H9 (cell line): Measurements from ENCODE around the gene LRMDA. TPM values are rescaled to one million over a fixed set of nuclear protein-coding genes. Genes with fewer than 3 reads are reported as not detected.

Source experiments
- DNase-seq: peaks from one replicate; pipeline ENCODE4 v3.0.0-alpha.2; 2017
- H2AFZ ChIP-seq: one replicate; pipeline ENCODE4 v1.6.1; 2013; ENCODE audit warnings: mild to moderate bottlenecking, low read length, control low read depth, moderate library complexity
- H2AK5ac ChIP-seq: 2 replicates; pipeline ENCODE4 v1.6.1; 2013; ENCODE audit warnings: low read length, control low read depth, mixed read lengths; ENCODE audit not compliant: insufficient read length
- H2BK120ac ChIP-seq: one replicate; pipeline ENCODE4 v1.6.1; 2013; ENCODE audit warnings: low read depth, mild to moderate bottlenecking, low read length, control low read depth, inconsistent platforms; ENCODE audit not compliant: poor library complexity, severe bottlenecking
- H2BK12ac ChIP-seq: 2 replicates; pipeline ENCODE4 v1.6.1; 2013; ENCODE audit warnings: low read length, control low read depth, mixed read lengths, low read depth; ENCODE audit not compliant: insufficient read length
- H2BK15ac ChIP-seq: 2 replicates; pipeline ENCODE4 v1.6.1; 2013; ENCODE audit warnings: low read depth, low read length, control low read depth
- H2BK20ac ChIP-seq: one replicate; pipeline ENCODE4 v1.6.1; 2013; ENCODE audit warnings: low read depth, mild to moderate bottlenecking, low read length, control low read depth, inconsistent platforms; ENCODE audit not compliant: poor library complexity, severe bottlenecking
- H2BK5ac ChIP-seq: 2 replicates; pipeline ENCODE4 v1.6.1; 2013; ENCODE audit warnings: low read length, control low read depth, mixed read lengths; ENCODE audit not compliant: insufficient read length
- H3K14ac ChIP-seq: 2 replicates; pipeline ENCODE4 v1.6.1; 2013; ENCODE audit warnings: low read length, control low read depth; ENCODE audit not compliant: insufficient read depth
- H3K18ac ChIP-seq: 2 replicates; pipeline ENCODE4 v1.6.1; 2013; ENCODE audit warnings: low read depth, mild to moderate bottlenecking, mixed read lengths, low read length, control low read depth; ENCODE audit not compliant: insufficient read length
- H3K23ac ChIP-seq: 2 replicates; pipeline ENCODE4 v1.6.1; 2013; ENCODE audit warnings: low read length, control low read depth, mixed read lengths, low read depth; ENCODE audit not compliant: insufficient read length
- H3K23me2 ChIP-seq: 2 replicates; pipeline ENCODE4 v1.6.1; 2013; ENCODE audit warnings: low read depth, mild to moderate bottlenecking, mixed read lengths, low read length, control low read depth; ENCODE audit not compliant: insufficient read length, poor library complexity, severe bottlenecking
- H3K27ac ChIP-seq: 2 replicates; pipeline ENCODE4 v1.5.1; 2013; ENCODE audit warnings: low read length, control low read depth, mixed read lengths, low read depth; ENCODE audit not compliant: insufficient read length
- H3K27me3 ChIP-seq: 2 replicates; pipeline ENCODE4 v1.6.1; 2013; ENCODE audit warnings: low read length, control low read depth, inconsistent platforms; ENCODE audit not compliant: insufficient read depth
- H3K4ac ChIP-seq: 2 replicates; pipeline ENCODE4 v1.6.1; 2013; ENCODE audit warnings: low read depth, mild to moderate bottlenecking, control low read depth, inconsistent platforms, low read length, moderate library complexity
- H3K4me1 ChIP-seq: 2 replicates; pipeline ENCODE4 v1.6.1; 2013; ENCODE audit warnings: low read length, control low read depth, inconsistent platforms; ENCODE audit not compliant: insufficient read depth
- H3K4me2 ChIP-seq: 2 replicates; pipeline ENCODE4 v1.6.1; 2013; ENCODE audit warnings: low read length, control low read depth, mixed read lengths; ENCODE audit not compliant: insufficient read length, insufficient read depth
- H3K56ac ChIP-seq: 2 replicates; pipeline ENCODE4 v1.6.1; 2013; ENCODE audit warnings: low read depth, mild to moderate bottlenecking, mixed read lengths, low read length, control low read depth; ENCODE audit not compliant: insufficient read length
- H3K79me1 ChIP-seq: 2 replicates; pipeline ENCODE4 v1.6.1; 2013; ENCODE audit warnings: low read depth, mild to moderate bottlenecking, moderate library complexity, low read length, control low read depth, inconsistent platforms; ENCODE audit not compliant: insufficient read depth, poor library complexity, severe bottlenecking
- H3K79me2 ChIP-seq: 2 replicates; pipeline ENCODE4 v1.6.1; 2013; ENCODE audit warnings: low read length, control low read depth, inconsistent platforms; ENCODE audit not compliant: insufficient read depth
- H3K9ac ChIP-seq: 2 replicates; pipeline ENCODE4 v1.6.1; 2013; ENCODE audit warnings: low read length, control low read depth, mixed read lengths; ENCODE audit not compliant: insufficient read length; ENCODE audit errors: extremely low read depth
- H3K9me3 ChIP-seq: one replicate; pipeline ENCODE4 v1.6.1; 2013; ENCODE audit warnings: low read depth, low read length, inconsistent platforms; ENCODE audit not compliant: control insufficient read depth
- H3T11ph ChIP-seq: one replicate; pipeline ENCODE4 v1.6.1; 2013; ENCODE audit warnings: mild to moderate bottlenecking, low read length, control low read depth, inconsistent platforms
- H4K20me1 ChIP-seq: one replicate; pipeline ENCODE4 v1.6.1; 2013; ENCODE audit not compliant: control insufficient read depth, insufficient read length, insufficient read depth
- H4K5ac ChIP-seq: 2 replicates; pipeline ENCODE4 v1.6.1; 2013; ENCODE audit warnings: low read depth, mild to moderate bottlenecking, mixed read lengths, low read length, control low read depth; ENCODE audit not compliant: insufficient read length
- H4K8ac ChIP-seq: replicated peaks from 2 replicates; pipeline ENCODE4 v1.6.1; 2013; ENCODE audit warnings: low read length, control low read depth, mixed read lengths, low read depth; ENCODE audit not compliant: insufficient read length
- H4K91ac ChIP-seq: 2 replicates; pipeline ENCODE4 v1.6.1; 2013; ENCODE audit warnings: low read depth, mild to moderate bottlenecking, moderate library complexity, mixed read lengths, low read length, control low read depth; ENCODE audit not compliant: insufficient read length
- H3K27ac Mint-ChIP-seq, 3 experiments: 2 replicates in 2 of 3; 3 replicates in 1 of 3; pipeline ENCODE4 v1.8.0; 2020 to 2021; ENCODE audit warnings: mixed read lengths in 3 of 3, mild to moderate bottlenecking in 1 of 3, moderate library complexity in 1 of 3
- H3K27me3 Mint-ChIP-seq: 2 replicates; pipeline ENCODE4 v1.8.0; 2021; ENCODE audit warnings: low read depth, mild to moderate bottlenecking, moderate library complexity, mixed read lengths
- H3K36me3 Mint-ChIP-seq, 3 experiments: 2 replicates in 2 of 3; 3 replicates in 1 of 3; pipeline ENCODE4 v1.8.0; 2020 to 2021; ENCODE audit warnings: low read depth in 3 of 3, mixed read lengths in 3 of 3; ENCODE audit not compliant: insufficient read depth in 1 of 3
- H3K4me1 Mint-ChIP-seq, 2 experiments: 2 replicates each; pipeline ENCODE4 v1.8.0; 2020; ENCODE audit warnings: mixed read lengths in 2 of 2
- H3K4me3 Mint-ChIP-seq, 2 experiments: 2 replicates in 1 of 2; 3 replicates in 1 of 2; pipeline ENCODE4 v1.8.0; 2020 to 2021; ENCODE audit warnings: mild to moderate bottlenecking in 2 of 2, mixed read lengths in 2 of 2, moderate library complexity in 1 of 2
- H3K9me3 Mint-ChIP-seq, 2 experiments: 2 replicates in 1 of 2; 3 replicates in 1 of 2; pipeline ENCODE4 v1.8.0; 2020; ENCODE audit warnings: mild to moderate bottlenecking in 2 of 2, mixed read lengths in 2 of 2, moderate library complexity in 1 of 2
- CTCF ChIP-seq: fragments of 200-600 bp; sonication (generic); conservative IDR thresholded peaks from 3 replicates; pipeline ENCODE4 v1.8.0; 2021; ENCODE audit warnings: antibody characterized with exemption, mild to moderate bottlenecking
- total RNA-seq: library from RNA; stranded (reverse); gene quantifications from 2 replicates; pipeline ENCODE4 v1.2.1, GENCODE V29; 2021

The LRMDA gene
- total RNA-seq, 1 experiment from 2014 or later = 1.8 TPM

- Histone ChIP-seq H4K91ac (no peak overlapping the region), H3K9ac (no peak overlapping the region), H3K23me2 (no peaks in the 10 kb centered on the region), H2BK20ac (no peak overlapping the region), H4K8ac (no peak overlapping the region), H2BK12ac (no peak overlapping the region), H3T11ph (no peak overlapping the region), H3K4me2 (no peak overlapping the region), H3K27ac (no peak overlapping the region), H3K18ac (no peak overlapping the region), H3K23ac (no peak overlapping the region), H2AK5ac (no peak overlapping the region), H3K9me3 (no peaks in the 10 kb centered on the region), H3K27me3 (no peaks in the 10 kb centered on the region), H3K56ac (no peak overlapping the region), H4K5ac (no peak overlapping the region), H4K20me1 (no peaks in the 10 kb centered on the region), H2BK120ac (no peak overlapping the region), H2AFZ (no peak overlapping the region), H3K79me2 (no peaks in the 10 kb centered on the region), H3K79me1 (no peaks in the 10 kb centered on the region), H2BK15ac (no peak overlapping the region), H3K4me1 (no peaks in the 10 kb centered on the region), H3K4ac (no peak overlapping the region), H3K14ac (no peak overlapping the region), H2BK5ac (no peak overlapping the region)
- H3K36me3 Mint-ChIP-seq = peaks cover 3 to 10% (median 6%) of the 10 kb centered on the region in 3 experiments; a peak in 5 of 7 replicates
- H3K27me3 Mint-ChIP-seq = peaks cover 7% of the 10 kb centered on the region
- no peak for TF ChIP-seq CTCF
- H3K4me1 Mint-ChIP-seq = no peaks in the 10 kb centered on the region
- no peak overlapping the region for H3K27ac Mint-ChIP-seq
- DNase-seq = no peak
- H3K9me3 Mint-ChIP-seq = peaks cover 13 to 21% of the 10 kb centered on the region in 2 experiments
- no peak overlapping the region for H3K4me3 Mint-ChIP-seq
Observed at GRCh38 chr10:75550191-75550590, 118.8 kb downstream of the LRMDA start.
